SU-DHL-6 (cell line): ENCODE measurements around the gene CASD1.

Experiments used
- EZH2phosphoT487 ChIP-seq: fragments of 200-600 bp; sonication (generic), shearing (Covaris generic); conservative IDR thresholded peaks from 2 replicates; pipeline ENCODE4 v1.6.1; 2018; ENCODE audit warnings: mild to moderate bottlenecking, antibody characterized with exemption, low read length, moderate library complexity, mixed read lengths
- TF ChIP-seq, protein P1 (sequence below): fragments of 200-600 bp; sonication (generic); IDR thresholded peaks from one replicate; pipeline ENCODE4 v1.5.1; 2017; ENCODE audit warnings: antibody characterized with exemption, mild to moderate bottlenecking, low read length, moderate library complexity; ENCODE audit not compliant: insufficient read depth, poor library complexity, severe bottlenecking

DNA sequence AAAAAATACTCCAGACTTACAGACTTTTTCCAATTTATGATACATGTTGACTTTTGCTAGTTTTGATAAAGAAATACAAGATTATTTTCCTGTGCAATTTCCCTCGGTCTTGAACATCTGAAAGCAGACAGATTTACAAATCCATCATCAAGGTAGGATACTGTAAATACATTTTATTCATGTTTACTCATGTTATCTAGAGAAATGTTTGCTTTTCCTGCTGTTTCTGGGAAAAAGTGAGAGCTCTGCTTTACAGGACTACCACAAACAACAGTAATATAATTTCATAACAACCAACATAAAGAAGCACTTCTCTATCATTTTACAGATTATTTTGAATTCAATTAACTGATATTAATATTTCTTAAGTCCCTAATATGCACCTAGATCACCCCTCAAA is 31.7 kb upstream of the CASD1 start:
- TF ChIP-seq, protein P1, sequence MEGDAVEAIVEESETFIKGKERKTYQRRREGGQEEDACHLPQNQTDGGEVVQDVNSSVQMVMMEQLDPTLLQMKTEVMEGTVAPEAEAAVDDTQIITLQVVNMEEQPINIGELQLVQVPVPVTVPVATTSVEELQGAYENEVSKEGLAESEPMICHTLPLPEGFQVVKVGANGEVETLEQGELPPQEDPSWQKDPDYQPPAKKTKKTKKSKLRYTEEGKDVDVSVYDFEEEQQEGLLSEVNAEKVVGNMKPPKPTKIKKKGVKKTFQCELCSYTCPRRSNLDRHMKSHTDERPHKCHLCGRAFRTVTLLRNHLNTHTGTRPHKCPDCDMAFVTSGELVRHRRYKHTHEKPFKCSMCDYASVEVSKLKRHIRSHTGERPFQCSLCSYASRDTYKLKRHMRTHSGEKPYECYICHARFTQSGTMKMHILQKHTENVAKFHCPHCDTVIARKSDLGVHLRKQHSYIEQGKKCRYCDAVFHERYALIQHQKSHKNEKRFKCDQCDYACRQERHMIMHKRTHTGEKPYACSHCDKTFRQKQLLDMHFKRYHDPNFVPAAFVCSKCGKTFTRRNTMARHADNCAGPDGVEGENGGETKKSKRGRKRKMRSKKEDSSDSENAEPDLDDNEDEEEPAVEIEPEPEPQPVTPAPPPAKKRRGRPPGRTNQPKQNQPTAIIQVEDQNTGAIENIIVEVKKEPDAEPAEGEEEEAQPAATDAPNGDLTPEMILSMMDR: no peak
- TF ChIP-seq EZH2phosphoT487: no peak
